Adrenal gland (tissue), 5 donors: ENCODE measurements around the gene VAMP1.

Source experiments
- POLR2A ChIP-seq, 2 donors: fragments of 450-650 bp; IDR thresholded peaks; one replicate each; pipeline ENCODE4 v1.6.1; 2017; ENCODE audit warnings: antibody characterized with exemption in 2 of 2, mild to moderate bottlenecking in 2 of 2, moderate library complexity in 1 of 2
- TF ChIP-seq, protein P1 (sequence below), 6 experiments: fragments of 450-650 bp in 4 of 6; fragments of 200-600 bp in 2 of 6; sonication (generic) in 1 of 6; IDR thresholded peaks; 1 replicate in 5 of 6; 2 replicates in 1 of 6; pipeline versions ENCODE4 v1.5.1 to v1.8.0; 2016 to 2021; ENCODE audit warnings: antibody characterized with exemption in 6 of 6, mild to moderate bottlenecking in 2 of 6, moderate library complexity in 1 of 6
- donor health status: DM: no; HTN: no; CAD: no.

DNA sequence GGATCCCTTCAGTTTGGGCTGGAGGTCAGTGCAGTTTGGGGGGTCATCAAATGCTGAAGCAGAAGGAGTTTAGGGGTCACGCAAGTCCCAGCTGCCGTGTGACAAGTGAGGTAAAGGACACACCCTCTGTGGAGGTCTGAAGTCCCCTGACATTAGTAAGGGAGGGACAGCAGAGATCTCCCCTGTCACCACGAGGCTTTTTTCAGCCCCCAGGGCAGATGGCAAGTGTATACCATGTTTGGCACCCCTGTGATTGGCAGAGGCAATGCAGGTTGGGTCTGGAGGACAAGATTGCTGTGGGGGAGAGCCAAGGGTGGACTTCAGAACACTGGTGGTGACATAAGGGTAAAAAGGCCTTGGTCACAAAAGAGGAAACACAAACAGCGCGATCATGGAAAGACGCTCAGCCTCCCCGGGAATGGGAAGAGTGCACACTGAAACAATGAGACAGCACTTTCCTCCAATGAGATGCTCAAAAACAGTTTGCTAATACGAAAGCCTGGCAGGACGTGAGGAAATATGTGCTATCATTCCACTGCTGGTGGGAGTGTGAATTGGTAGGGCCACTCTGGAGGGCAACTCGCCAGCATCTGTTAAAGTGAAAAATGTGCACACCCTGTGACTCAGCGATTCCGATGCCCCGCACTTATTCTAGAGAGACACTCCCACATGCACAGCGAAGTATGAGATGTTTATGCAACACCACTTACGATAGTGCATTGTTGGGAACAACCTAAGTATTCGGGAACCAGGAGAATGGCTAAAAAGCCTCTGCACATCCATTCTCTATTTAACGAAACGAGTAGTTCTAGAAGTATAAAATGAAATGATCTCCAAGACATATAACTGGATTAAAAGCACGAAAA, 40.1 kb downstream of the VAMP1 start:
- TF ChIP-seq POLR2A (IDR thresholded peaks at IDR 0.05), result peak in 1 of 2 donors; percentile 44
- TF ChIP-seq, protein P1, sequence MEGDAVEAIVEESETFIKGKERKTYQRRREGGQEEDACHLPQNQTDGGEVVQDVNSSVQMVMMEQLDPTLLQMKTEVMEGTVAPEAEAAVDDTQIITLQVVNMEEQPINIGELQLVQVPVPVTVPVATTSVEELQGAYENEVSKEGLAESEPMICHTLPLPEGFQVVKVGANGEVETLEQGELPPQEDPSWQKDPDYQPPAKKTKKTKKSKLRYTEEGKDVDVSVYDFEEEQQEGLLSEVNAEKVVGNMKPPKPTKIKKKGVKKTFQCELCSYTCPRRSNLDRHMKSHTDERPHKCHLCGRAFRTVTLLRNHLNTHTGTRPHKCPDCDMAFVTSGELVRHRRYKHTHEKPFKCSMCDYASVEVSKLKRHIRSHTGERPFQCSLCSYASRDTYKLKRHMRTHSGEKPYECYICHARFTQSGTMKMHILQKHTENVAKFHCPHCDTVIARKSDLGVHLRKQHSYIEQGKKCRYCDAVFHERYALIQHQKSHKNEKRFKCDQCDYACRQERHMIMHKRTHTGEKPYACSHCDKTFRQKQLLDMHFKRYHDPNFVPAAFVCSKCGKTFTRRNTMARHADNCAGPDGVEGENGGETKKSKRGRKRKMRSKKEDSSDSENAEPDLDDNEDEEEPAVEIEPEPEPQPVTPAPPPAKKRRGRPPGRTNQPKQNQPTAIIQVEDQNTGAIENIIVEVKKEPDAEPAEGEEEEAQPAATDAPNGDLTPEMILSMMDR (IDR thresholded peaks at IDR 0.05), result peak in 2 of 6 experiments; percentile 20 to 30
